ENCODE data around the gene RAPSN. TPM values are rescaled to one million over a fixed set of nuclear protein-coding genes. Genes with fewer than 3 reads are reported as not detected.
A peak's percentile ranks its signal among the peaks of the same experiment; 100 is the strongest.

RAPSN gene
- total RNA-seq, 2 donors from 2014 or later = not detected

- intact Hi-C loops (cut with DNase I) = no loop called here
- no peak for TF ChIP-seq POLR2A (IDR thresholded peaks at IDR 0.05)
- TF ChIP-seq CTCF (IDR thresholded peaks at IDR 0.05) = no peak
- Histone ChIP-seq H3K9me3 (no peaks in the 10 kb centered on the region), H3K4me1 (peaks cover 10% of the 10 kb centered on the region), H3K27me3 (no peaks in the 10 kb centered on the region), H3K4me3 (no peak overlapping the region), H3K36me3 (replicated peaks in 1 of 2; ENCODE audit: insufficient read depth in 1 of 2, low read depth in 2 of 2) (no peaks in the 10 kb centered on the region), H3K27ac (peak overlapping the region in 3 of 4 donors; percentile 40 to 66 (median 62))
- no peak for DNase-seq
- 74 to 85% methylated on average over 11 of the region's 11 CpGs for WGBS, 2 donors
- ATAC-seq = no peak
Observed at GRCh38 chr11:47437218-47437745, 11.7 kb downstream of the RAPSN start.

GRCh38 chr11:47436726-47437125, 12.2 kb downstream of the RAPSN start:
- Histone ChIP-seq H3K4me3 (no peak overlapping the region), H3K27ac (no peak overlapping the region)
- no peak for DNase-seq

GRCh38 chr11:47435687-47436086, 13.2 kb downstream of the RAPSN start:
- no peak overlapping the region for H3K4me3 ChIP-seq
- H3K9me3 ChIP-seq = no peaks in the 10 kb centered on the region
- peaks cover 10% of the 10 kb centered on the region for H3K4me1 ChIP-seq
- no peak for TF ChIP-seq POLR2A (IDR thresholded peaks at IDR 0.05)
- no peak for TF ChIP-seq CTCF (IDR thresholded peaks at IDR 0.05)
- ATAC-seq (no peak), DNase-seq (no peak)
- H3K36me3 ChIP-seq (replicated peaks in 1 of 2; ENCODE audit: insufficient read depth in 1 of 2, low read depth in 2 of 2) = no peaks in the 10 kb centered on the region
- H3K27me3 ChIP-seq = no peaks in the 10 kb centered on the region
- WGBS, 2 donors = 77 to 85% methylated on average over 3 of the region's 3 CpGs
- H3K27ac ChIP-seq = no peak overlapping the region
- intact Hi-C loops (cut with DNase I) = no loop called here

More at GRCh38 chr11:47436726-47437125, 12.2 kb downstream of the RAPSN start:
- no peaks in the 10 kb centered on the region for H3K9me3 ChIP-seq
- H3K36me3 ChIP-seq (replicated peaks in 1 of 2; ENCODE audit: insufficient read depth in 1 of 2, low read depth in 2 of 2) = no peaks in the 10 kb centered on the region
- intact Hi-C loops (cut with DNase I) = no loop called here
- no peaks in the 10 kb centered on the region for H3K27me3 ChIP-seq
- no peak for TF ChIP-seq POLR2A (IDR thresholded peaks at IDR 0.05)
- no peak for TF ChIP-seq CTCF (IDR thresholded peaks at IDR 0.05)
- WGBS, 2 donors = 90 to 100% methylated on average over 3 of the region's 3 CpGs
- no peak for ATAC-seq
- peaks cover 10% of the 10 kb centered on the region for H3K4me1 ChIP-seq

- H3K27me3 ChIP-seq = no peaks in the 10 kb centered on the region
- H3K9me3 ChIP-seq = no peaks in the 10 kb centered on the region
- H3K27ac ChIP-seq = peak overlapping the region in 2 of 4 donors; percentile 40 to 58
- DNase-seq = peak in 3 of 4 donors; percentile 29 to 56 (median 45)
- no peak for TF ChIP-seq CTCF (IDR thresholded peaks at IDR 0.05)
- no peak for TF ChIP-seq POLR2A (IDR thresholded peaks at IDR 0.05)
- WGBS, 2 donors = 62 to 70% methylated on average over 7 of the region's 7 CpGs
- H3K4me1 ChIP-seq = peaks cover 10% of the 10 kb centered on the region
- intact Hi-C loops (cut with DNase I) = no loop called here
- H3K36me3 ChIP-seq (replicated peaks in 1 of 2; ENCODE audit: insufficient read depth in 1 of 2, low read depth in 2 of 2) = no peaks in the 10 kb centered on the region
- ATAC-seq = peak; percentile 64
- no peak overlapping the region for H3K4me3 ChIP-seq
Observed at GRCh38 chr11:47434011-47434786, 14.7 kb downstream of the RAPSN start.

All from body of pancreas (tissue), 4 donors.